Smooth muscle cell of the brain vasculature (primary cell): ENCODE data around the gene FZD4.
"Not testable (repeated sequence)": the region's sequence is repeated elsewhere in the genome, so short reads cannot be mapped to it uniquely, and the experiment has no call there.

ENCODE experiments used
- DNase-seq: peaks from one replicate; pipeline ENCODE4 v3.0.0-alpha.2; 2012; ENCODE audit warnings: low read depth, low spot score

Gene FZD4

GRCh38 chr11:86955361-86956120 lies at the start of gene FZD4:
Gene FZD4 (minus strand): TSS chr11:86955395. CDS start chr11:86955085, 310 bp downstream.
- no peak for DNase-seq

- not testable (repeated sequence) for DNase-seq
These were observed 49.1 kb upstream of the FZD4 start for GRCh38 chr11:87004281-87004680.

- DNase-seq: no peak
These were observed 47.7 kb upstream of the FZD4 start for GRCh38 chr11:87002918-87003317.

GRCh38 chr11:86999859-87000753 lies 44.9 kb upstream of the FZD4 start:
- DNase-seq: no peak

GRCh38 chr11:86999388-86999787 lies 44.2 kb upstream of the FZD4 start:
- DNase-seq: no peak

- no peak for DNase-seq
These were observed 41.9 kb upstream of the FZD4 start for GRCh38 chr11:86996953-86997570.

GRCh38 chr11:86993031-86993430 lies 37.8 kb upstream of the FZD4 start:
- DNase-seq: no peak

GRCh38 chr11:86992340-86992739 lies 37.1 kb upstream of the FZD4 start:
- DNase-seq: not testable (repeated sequence)

GRCh38 chr11:86991341-86991740 lies 36.1 kb upstream of the FZD4 start:
- no peak for DNase-seq

- no peak for DNase-seq
These were observed 35.3 kb upstream of the FZD4 start for GRCh38 chr11:86990515-86990914.

- no peak for DNase-seq
These were observed 34.8 kb upstream of the FZD4 start for GRCh38 chr11:86990031-86990430.

- DNase-seq: no peak
These were observed 33.2 kb upstream of the FZD4 start for GRCh38 chr11:86988351-86988881.

GRCh38 chr11:86987679-86988078 lies 32.5 kb upstream of the FZD4 start:
- no peak for DNase-seq

GRCh38 chr11:86984701-86985100 lies 29.5 kb upstream of the FZD4 start:
- DNase-seq: no peak

- DNase-seq: no peak
These were observed 27.9 kb upstream of the FZD4 start for GRCh38 chr11:86983021-86983488.

GRCh38 chr11:86981777-86982540 lies 26.8 kb upstream of the FZD4 start:
- DNase-seq: no peak

GRCh38 chr11:86980086-86980796 lies 25.0 kb upstream of the FZD4 start:
- no peak for DNase-seq

GRCh38 chr11:86978756-86979608 lies 23.8 kb upstream of the FZD4 start:
- DNase-seq: no peak

GRCh38 chr11:86978247-86978646 lies 23.1 kb upstream of the FZD4 start:
- no peak for DNase-seq
